Vagina (tissue), 2 donors: Measurements from ENCODE around the gene TLE4.

Experiments used
- POLR2A ChIP-seq, 2 donors: fragments of 450-650 bp; IDR thresholded peaks; one replicate each; pipeline ENCODE4 v1.6.1; 2017; ENCODE audit warnings: antibody characterized with exemption in 2 of 2, mild to moderate bottlenecking in 2 of 2, moderate library complexity in 2 of 2
- POLR2AphosphoS5 ChIP-seq, 2 donors: sonication (generic); formaldehyde crosslinking; IDR thresholded peaks; one replicate each; pipeline ENCODE4 v1.9.0; 2017; ENCODE audit warnings: antibody characterized with exemption in 2 of 2, mild to moderate bottlenecking in 2 of 2, low read depth in 1 of 2; ENCODE audit not compliant: insufficient read depth in 1 of 2
- TF ChIP-seq, protein P1 (sequence below), 3 experiments: fragments of 450-650 bp in 2 of 3; fragments of 200-600 bp in 1 of 3; sonication (generic) in 1 of 3; IDR thresholded peaks; one replicate each; pipeline ENCODE4 v1.5.1; 2017 to 2019; ENCODE audit warnings: antibody characterized with exemption in 3 of 3, mild to moderate bottlenecking in 2 of 3, moderate library complexity in 2 of 3

DNA sequence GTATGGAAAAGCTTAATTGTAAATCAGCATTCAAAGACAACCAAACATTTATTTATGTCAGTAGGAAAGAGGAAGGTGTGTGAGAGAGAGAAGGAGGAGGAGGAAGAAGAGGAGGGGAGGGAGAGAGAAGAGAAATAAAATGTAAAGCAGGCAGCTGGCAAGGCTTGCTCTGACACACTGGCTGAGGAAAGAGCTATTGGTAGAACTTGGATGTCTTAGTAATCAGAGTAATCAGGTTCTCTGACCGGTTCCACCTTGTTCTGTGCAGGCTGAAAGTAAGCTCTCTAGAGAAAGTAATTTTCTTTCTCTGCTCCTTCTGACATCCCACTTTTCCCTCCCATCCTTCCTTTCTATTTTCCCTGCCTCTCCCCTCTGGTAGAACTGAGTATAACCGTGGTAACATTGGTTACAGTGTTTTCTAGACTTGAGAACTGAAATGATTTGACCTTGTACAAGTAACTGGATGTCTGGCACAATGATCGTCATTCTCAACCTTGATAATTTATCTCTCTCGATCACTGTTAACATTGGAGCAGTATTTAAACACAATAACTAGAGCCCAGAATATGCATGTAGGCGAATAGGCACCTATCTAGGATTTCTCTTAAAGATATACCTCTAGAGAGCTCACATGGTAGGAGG is 33.3 kb downstream of the TLE4 start:
- TF ChIP-seq POLR2A (IDR thresholded peaks at IDR 0.05) (no peak), POLR2AphosphoS5 (IDR thresholded peaks at IDR 0.05; ENCODE audit: insufficient read depth in 1 of 2, low read depth in 1 of 2) (no peak)
- TF ChIP-seq, protein P1, sequence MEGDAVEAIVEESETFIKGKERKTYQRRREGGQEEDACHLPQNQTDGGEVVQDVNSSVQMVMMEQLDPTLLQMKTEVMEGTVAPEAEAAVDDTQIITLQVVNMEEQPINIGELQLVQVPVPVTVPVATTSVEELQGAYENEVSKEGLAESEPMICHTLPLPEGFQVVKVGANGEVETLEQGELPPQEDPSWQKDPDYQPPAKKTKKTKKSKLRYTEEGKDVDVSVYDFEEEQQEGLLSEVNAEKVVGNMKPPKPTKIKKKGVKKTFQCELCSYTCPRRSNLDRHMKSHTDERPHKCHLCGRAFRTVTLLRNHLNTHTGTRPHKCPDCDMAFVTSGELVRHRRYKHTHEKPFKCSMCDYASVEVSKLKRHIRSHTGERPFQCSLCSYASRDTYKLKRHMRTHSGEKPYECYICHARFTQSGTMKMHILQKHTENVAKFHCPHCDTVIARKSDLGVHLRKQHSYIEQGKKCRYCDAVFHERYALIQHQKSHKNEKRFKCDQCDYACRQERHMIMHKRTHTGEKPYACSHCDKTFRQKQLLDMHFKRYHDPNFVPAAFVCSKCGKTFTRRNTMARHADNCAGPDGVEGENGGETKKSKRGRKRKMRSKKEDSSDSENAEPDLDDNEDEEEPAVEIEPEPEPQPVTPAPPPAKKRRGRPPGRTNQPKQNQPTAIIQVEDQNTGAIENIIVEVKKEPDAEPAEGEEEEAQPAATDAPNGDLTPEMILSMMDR (IDR thresholded peaks at IDR 0.05): no peak
